DMS114 treated with DMSO at 0.1 percent for 48 hours (cell line): ENCODE results near the gene ACOX3.
"Not testable (repeated sequence)": the region's sequence is repeated elsewhere in the genome, so short reads cannot be mapped to it uniquely, and the experiment has no call there.

ENCODE experiments used
- DNase-seq: peaks from one replicate; lab custom pipeline; 2025; ENCODE audit not compliant: unreplicated experiment; lab: John Stamatoyannopoulos, UW

ACOX3 gene

DNA sequence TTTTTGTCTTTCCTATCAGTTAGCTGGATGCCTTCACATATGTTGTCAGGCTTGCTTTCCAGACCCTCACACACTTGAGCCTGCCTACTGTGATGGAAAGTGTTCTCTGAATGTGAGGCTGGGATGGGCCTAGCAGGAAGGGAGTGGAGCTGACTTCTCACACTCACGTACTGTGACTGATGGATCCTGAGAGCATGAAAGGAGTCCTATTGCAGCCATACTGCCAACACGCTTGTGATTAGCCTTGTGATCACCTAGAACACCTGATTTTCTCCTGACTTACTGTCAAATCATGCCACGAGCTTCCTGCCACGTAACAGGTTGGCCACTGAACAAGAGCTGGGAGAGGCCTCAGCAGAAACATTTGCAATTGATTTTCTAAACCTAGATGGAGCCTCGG is 49.9 kb downstream of the ACOX3 start:
- no peak for DNase-seq

DNA sequence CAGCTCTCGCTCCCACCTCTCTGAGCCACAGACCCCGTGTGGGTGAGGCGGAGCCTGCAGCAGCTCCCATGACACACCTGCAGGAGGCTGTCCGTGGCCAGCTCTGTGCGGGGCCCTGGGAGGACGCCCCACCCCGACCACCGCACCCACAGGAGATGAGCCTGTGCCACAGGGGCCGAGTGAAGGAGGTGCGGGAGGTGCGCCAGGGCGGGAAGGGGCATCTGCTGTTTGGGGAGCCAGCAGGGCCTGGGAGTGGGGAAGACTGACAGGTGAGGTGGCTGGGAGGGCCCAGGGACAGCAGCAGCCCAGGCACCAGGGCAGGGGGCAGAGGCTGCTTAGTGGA is 52.0 kb downstream of the ACOX3 start:
- no peak for DNase-seq

DNA sequence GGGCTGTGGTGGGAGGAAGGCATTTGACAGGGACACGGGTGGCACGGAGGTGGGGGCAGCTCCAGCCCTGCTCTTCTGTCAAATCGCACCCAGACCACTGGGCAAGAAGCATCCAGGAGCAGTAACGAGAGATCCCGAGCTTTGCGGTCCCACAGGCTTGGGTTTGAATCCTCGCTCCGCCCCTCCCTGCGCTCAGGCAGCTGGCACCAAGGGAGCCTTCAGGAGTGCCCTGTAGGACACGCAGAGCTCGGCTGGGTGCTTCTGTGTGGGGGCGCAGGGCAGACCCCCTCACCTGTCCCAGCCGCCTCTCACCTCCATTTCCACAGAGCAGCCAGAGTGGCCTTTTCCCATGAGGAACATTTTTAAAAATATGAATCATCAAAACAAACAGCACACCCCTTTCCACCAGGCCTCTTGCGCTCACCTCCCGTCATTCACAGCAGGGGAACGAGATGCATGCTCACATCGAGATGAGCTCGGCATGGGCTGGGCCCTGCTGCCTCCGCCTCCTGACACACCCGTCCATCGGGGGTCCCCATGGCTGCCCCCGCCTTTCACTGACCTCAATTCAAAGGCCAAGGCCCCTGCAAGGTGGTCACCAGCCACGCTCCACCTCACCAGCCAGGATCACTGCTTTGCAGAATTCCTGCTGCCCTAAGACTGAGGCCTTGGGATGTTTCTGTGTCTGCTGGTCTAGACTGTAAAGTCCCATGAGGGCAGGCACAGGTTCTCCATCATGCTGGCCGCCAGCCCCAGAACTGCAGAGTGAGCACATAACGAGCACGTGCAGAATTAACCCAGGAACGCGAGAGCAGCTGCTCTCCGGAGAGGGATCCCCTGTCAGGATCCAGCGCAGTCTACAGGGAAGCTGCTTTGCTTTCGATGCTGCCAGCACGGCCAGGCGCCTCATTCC is 52.7 kb downstream of the ACOX3 start:
- no peak for DNase-seq

DNA sequence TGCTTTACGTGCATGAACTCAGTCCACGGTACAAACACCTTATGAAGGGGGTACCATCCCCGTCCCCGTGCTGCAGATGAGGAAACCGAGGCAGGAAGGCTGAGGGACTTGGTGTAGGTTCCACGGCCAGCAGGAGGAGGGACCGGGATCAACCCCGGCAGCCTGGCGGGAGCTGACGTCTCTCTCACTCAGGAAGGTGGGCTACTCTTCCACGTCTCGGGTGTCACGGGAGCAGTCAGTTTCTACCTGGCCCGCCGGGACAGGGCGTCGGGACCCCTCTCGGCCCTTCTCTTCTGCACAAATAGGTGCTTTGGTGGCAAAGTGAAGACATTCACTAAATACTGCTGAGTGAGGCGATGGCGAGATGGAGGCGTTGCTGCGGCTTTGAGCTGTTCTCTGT is 53.3 kb downstream of the ACOX3 start:
- no peak for DNase-seq

DNA sequence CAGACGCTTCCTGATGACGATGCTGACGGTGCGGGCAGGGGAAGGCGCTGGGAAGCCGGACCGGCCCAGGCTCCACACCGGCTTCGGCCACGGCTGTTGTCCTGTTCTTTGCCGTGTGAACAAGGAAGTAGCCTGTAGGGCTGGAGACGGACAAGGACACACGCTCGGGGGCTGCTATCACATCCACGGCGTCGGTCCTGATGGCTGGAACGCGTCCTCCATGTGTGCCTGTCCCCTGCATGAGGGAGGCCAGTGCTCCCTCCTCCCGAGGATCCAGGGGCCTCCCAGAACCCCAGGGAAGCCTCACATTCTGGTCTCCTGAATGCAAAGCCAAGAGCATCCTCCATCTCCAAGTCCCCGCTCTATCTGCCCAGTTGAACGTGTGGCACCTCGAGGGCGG is 53.8 kb downstream of the ACOX3 start:
- DNase-seq, result no peak

DNA sequence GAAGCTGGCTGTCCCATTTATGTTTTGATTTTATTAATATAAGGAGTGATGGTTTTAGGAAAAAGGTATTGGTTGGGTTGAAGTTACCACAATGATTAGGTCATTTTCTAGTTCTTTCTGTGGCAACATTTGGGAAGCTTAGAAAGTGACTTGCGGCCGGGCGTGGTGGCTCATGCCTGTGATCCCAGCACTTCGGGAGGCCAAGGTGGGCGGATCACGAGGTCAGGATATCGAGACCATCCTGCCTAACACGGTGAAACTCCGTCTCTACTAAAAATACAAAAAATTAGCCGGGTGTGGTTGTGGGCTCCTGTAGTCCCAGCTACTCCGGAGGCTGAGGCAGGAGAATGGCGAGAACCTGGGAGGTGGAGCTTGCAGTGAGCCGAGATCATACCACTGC is 54.4 kb downstream of the ACOX3 start:
- not testable (repeated sequence) for DNase-seq

DNA sequence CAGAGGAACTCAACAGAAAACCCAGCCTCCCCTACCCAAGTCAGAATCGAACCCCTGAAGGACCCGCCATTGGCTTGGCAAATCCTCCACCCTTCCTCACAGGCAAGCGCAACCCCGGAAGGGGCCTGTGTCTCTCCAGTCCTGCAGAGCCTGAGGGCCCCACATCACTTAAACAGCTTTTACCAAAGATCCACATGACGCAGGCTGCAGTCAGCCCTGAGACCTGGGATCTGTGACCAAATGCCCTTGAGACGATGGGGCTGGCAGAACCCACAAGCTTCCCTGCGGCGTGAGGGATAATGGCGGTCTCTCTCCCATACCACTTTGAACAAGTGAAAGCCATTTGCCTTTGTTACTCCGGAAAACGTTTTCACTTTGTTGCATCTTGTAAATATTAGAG is 54.9 kb downstream of the ACOX3 start:
- no peak for DNase-seq

DNA sequence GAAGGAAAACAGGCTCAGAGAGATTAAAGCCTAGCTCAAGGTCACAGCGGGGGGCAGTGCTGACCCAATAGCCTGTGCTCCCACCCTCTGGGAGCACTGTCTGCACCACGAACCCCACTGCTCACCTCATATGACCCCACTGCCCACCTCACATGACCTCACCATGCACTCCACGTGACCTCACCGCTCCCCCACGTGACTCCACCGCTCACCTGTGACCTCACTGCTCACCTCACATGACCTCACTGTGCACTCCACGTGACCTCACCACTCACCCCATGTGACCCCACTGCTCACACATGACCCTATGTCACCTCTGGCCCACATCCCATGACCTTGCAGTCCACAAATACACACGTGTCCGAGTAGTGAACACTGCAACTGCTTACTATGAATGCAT is 55.4 kb downstream of the ACOX3 start:
- no peak for DNase-seq

DNA sequence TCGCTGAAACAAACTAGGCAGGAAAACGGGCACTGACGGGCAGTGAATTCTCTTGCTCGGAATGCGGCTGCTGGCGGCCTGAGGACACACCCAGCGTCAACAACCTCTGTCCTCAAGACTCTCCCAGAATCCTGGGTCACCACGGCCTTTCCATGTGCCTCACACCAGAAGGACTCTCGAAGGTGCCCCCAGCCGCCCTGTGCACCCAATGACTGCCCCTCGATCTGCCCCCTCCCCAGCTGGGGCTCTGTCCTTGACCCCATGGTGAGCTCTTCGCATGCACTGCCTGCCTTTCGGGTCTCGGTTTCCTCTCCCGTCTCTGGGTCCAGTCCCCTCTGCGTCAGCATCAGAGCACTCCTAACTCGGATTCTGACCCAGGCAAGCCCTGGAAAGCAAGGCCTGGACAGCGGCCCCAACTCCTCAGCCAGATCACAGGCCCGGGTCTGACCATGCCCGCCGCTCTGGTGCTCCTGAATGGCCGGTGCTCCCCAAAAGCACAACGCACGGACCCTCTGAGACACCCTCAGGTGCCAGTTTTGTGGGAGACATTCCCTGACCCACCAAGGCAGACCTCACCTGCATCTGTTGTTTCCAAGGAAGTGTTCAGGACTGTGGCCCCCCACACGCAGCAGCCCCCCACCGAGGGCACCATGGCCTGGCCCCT is 56.0 kb downstream of the ACOX3 start:
- DNase-seq, result no peak

DNA sequence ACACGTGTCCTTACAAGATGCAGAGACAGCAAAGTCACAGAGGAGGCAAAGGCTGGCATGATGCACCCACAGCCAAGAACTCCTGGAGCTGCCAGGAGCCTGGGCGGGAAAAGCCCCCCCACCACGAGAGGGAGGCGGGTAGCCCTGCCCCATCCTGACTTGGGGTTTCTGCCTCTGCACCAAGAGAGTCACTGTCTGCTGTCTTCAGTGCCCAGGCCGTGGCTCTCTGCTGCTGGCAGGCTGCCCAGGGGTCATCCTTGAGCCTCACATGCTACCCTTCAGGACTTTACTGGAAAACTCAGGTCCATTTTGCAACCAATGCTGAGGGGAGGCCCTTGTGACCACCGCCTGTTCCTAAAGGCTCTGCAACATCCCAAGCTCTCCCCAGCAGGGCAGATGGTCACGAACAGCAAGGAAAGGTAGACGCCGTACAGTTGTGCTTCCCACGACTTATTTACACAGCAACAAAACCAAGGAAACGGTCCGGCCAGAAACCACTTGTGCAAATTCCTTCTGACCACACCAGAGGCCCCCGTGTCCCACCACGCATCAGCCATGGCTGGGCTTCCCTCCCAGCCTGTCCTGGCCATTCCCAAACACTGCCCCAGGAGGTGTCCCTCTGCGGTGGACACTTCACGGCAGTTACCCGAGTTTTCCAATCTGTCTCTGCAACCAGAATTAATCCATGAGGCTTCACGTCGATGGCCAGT is 56.9 kb downstream of the ACOX3 start:
- no peak for DNase-seq

DNA sequence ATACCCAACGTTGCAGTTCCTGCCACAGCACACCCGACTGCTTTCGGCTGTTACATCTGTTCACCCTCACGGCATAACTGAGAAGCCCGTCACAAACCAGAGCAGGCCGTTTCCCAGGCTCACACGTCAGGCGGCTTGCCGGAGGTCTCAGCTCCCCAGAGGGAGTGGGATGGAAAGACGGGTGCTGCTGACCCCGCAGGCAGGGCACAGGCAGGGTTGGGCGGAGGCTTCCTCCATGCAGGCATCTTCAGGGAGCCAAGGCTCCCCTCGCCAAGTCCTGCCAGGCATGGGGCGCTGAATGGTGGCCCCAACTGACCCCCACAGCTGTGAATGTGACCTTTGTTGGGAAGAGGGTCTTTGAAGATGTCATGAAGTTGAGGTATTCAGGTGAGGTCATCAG is 57.5 kb downstream of the ACOX3 start:
- no peak for DNase-seq

DNA sequence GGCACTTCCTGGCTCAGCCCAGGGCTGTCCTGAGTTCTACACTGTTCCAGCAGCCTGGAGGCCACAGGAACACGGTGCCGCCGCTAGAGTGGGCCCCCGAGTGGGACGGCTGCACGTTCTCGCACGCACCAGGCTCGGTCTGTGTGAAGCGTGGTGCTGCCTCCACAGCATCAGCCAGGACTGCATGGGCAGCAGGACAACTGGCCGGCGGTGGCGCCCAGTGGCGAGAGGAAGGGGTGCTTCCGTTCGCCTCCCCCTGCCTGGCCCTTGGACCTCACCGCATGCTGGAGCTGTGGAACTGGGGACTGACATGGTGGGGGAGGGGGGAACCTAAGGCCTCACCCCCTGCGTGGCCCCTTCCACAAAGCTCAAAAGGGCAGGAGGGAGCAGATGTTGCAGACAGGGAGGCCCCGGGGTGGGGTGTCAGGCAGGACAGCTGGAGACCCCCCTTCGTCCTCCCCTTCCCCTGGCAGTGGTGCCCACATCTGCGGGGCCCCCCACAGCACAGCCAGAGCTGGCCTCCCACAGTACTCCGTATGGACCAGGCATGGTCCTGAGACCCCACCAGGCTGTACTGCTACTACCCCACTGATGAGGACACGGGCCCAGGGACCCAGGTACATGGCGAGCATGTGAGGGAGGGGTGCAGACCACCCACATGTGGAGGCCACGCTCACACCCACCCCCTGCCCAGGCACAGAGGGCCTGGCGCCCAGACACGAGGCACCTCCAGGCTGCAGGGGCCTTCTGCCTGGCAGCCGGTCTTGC is 58.5 kb downstream of the ACOX3 start:
- DNase-seq, result no peak

DNA sequence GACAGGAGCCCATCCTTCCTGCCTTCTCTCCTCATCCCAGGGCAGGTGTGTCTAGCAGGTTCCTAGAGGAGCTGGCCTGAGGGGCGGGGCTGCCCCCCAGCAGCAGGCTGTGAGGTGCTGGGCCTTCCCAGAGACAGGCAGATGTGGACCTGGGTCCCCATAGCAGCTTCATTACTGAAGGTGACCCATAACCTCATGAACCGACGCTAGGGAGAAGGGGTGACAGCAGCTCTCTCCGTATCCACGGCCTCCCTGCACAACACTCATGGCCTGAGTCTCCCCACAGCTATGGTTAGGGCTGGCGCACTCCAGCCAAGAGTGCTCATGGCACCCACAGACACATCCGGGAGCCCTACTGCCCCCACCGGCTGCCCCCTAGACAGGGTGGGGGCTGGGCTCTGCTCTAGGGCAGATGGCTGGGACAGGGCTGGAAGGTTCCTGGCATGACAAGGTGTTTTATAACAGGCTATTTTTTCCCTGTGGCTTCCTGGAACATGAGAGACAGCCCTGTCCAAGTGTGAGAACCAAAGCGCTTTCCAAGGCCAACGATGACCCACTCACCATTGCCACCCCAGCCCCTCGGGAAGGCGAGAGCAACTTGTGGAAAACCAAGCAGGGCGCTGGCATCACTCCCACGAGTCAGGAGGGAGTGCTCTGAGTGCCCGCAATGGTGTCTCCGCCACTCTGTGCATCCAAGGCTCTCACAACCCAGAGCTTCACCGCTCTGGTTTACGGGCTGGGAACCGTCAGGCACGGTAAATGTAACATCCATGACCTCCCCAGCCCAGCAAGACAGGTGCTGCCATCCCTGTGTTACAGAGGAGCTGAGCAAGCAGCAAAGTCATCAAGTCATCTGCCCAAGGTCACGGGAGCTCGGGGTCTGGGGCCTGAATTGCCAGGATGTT is 59.8 kb downstream of the ACOX3 start:
- DNase-seq, result no peak

DNA sequence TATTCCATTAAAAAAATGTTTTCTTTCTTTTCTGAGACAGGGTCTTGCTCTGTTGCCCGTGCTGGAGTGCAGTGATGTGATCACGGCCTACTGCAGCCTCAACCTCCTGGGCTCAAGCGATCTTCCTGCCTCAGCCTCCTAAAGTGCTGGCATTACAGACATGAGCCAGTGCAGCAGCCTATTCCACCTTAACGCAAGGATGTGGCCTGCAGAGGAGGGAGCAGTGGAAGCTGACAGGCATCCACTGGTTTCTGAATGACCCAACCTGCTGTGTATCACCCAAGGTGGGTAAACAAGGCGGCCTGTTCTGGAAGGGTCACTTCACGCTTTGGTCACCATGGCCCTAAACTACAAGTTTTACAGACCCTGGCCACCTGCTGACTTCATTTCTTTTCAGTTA is 60.8 kb downstream of the ACOX3 start:
- DNase-seq, result no peak

DNA sequence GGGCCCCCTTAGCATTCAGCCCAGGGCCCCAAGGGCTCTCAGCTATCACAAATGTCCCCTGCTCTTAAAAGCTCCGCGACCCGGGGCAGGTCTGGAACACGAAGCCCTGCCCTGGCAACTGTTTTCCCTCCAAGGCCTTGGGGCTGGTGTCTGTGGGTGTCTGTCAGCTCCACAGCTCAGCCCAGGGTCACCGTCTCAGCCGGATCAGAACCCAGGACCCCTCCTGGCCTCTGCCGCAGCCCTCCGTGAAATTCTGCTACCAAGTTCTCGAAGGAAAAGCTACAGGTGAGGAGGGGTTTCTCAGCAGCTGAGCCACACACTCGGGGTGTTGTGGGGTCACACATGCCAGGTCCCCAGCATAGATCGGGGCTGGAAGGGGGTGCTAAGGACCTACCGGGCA is 61.2 kb downstream of the ACOX3 start:
- DNase-seq, result no peak

DNA sequence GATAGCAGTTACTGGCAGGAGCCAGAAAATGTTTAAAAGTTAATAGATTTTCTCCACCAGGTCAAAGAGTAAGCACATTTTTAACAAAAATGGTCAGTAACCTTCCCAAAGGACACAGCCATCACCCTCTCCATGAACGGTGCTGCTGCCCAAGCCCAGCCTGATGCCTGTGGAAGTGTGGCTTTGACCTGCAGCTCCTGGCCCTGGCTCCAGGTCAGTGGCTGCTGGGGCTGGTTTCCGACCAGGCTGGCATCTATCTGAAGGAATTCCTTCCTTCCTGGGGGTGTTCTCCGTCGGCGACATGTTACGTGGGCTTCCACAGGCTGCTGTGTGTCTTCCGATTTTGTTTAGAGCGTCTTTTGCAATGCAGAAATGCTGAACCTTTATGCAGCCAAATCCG is 61.7 kb downstream of the ACOX3 start:
- no peak for DNase-seq

DNA sequence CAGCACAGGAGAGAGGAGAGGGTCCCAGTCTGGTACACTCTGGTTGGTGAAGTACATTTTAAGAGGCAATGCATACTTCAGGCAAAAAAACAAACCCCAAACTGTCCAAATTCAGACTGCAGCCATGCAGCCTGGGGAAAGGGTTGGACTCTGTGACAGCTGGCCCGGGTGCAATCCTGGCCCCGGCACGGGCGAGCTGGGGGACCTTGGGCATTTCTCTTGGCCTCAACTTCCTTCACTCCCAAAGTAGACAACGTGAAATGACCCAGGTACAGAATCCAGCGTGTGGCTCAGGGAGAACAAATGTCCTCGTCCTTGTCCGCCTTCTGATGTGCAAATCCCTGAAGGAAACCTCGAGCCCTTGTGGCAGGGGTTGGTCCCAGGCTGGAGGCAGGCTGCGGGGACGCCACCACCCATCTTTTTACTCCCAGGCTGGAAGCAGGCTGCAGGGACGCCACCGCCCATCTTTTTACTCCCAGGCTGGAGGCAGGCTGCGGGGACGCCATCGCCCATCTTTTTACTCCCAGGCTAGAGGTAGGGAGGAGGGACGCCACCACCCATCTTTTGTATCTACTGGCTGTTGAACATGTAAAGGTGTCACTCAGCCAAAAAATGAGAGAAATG is 62.3 kb downstream of the ACOX3 start:
- DNase-seq, result no peak

DNA sequence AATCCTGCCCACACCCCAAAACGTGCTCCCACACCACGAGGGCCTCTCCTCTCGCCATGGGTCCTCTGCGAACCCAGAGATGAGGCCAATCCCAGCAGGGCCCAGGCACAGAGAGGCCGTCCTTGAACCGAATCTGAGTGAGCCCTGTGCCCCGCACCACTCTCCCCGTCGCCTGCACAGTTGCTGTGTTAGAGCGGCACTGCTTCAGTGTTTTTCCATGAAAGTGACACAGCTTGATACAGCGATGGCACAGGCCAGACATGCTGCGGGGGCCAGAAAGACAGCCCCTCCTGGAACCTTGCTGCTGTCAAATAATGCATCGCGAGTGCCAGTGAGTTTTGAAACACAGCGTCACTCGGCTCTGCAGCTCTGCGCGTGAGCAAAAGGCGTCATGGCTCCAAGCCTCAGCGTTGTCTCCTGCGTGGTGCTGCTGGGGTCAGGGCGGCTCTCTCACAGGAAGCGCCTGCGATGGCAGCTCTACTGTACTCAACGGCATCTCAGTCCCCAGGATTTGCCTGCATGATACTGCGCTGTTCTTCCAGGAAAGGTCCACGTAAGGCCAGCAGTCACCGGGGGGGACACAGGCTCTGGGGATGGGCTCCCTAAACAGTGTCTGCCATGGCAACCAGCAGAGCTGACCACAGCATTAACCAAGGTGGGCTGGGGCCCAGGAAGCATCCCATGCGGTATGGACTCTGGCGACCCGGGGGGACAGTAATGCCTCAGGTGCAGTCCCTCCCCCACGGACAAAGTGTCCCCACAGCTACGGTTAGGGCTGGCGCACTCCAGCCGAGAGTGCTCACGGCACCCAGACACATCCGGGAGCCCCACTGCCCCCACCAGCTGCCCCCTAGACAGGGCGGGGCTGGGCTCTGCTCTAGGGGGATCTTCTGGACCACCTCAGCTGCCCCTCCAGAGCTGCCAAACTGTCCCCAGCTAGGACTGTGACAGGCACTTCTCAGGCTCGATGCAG is 63.1 kb downstream of the ACOX3 start:
- no peak for DNase-seq
